ENCODE results near the gene CUX1.

Gene CUX1

DNA sequence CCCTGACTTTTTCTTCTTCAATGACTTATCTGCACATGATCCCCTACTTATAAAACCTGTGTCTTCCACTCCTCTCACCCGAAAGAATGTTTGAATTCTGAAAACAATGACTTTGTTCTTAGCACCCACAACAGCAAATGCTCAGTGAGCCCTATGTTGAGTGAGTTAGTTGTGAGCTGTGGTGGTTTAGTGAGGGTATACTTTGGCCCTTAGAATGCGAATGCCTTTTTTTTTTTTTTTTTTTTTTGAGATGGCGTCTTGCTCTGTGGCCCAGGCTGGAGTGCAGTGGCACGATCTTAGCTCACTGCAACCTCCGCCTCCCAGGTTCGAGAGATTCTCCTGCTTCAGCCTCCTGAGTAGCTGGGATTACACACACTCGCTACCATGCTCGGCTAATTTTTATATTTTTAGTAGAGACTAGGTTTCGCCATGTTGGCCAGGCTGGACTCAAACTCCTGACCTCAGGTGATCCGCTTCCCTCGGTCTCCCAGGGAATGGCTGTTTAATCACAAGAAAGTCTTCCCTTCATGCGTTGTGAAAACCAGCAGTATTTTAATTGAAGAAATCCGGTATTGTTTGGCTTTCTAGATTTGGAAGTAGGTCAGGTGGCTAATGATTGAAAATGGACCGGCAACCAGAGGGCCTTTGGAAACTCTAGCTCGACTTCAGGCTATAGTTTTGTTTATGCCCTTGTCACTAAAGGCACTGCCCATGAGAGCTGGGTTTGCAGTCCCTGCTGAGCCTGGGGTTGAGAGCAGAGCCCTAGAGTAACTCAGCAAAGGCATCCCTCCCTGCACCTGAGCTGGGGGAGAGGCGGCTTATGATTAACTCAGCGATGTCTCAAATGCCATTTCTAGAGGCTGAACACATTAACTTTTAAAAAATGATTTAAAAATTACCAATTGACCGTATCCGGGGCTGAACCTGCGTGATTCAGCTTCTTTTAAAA, 41.3 kb downstream of the CUX1 start:
- TF ChIP-seq PAX5 (IDR thresholded peaks at IDR 0.05; ENCODE audit: insufficient read depth, low read length, severe bottlenecking) (no peak), POU2F2 (IDR thresholded peaks at IDR 0.05; ENCODE audit: low read depth, low read length) (no peak), POLR2AphosphoS5 (IDR thresholded peaks at IDR 0.05; ENCODE audit: low read depth, low read length) (no peak), SPI1 (IDR thresholded peaks at IDR 0.05; ENCODE audit: low read depth, low read length) (no peak), TAF1 (IDR thresholded peaks at IDR 0.05; ENCODE audit: low read depth, low read length) (no peak), POLR2A (IDR thresholded peaks at IDR 0.05; ENCODE audit: low read depth, low read length) (no peak)
- DNase-seq (ENCODE audit: insufficient read length, low spot score) (no peak), FAIRE-seq (no peak)

DNA sequence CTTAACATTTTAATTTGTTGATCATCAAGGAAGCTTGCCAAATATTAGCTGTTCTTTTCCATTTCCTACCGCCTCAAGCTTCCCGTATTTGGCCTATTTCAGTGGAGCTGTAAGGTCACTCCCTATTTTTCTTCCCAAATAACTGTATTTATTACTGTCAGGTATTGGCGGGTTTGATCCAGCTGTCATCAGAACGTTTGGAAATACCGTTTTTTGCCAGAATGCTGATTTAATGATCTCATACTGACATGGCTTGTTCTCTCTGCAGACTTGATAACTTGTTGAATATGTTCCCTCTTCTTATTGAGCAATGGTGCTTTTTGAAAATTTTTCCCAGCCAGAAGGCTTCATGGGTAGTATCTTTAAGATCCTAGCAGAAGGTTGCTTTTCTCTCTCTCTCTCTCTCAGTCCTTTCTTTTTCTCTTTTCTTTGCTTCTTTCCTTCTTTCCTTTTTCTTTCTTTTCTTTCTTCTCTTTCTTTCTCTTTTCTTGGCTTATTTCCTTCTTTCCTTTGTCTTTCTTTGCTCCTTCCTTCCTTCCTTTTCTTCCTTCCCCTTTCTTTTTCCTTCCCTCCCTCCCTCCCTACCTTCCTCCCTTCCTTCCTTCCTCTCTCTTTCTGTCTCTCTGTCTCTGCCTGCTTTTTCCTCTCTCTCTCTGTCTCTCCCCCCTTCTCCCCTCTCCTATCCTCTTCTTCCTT, 42.1 kb downstream of the CUX1 start:
- DNase-seq (ENCODE audit: insufficient read length, low spot score) = no peak
- FAIRE-seq = no peak
- TF ChIP-seq TAF1 (IDR thresholded peaks at IDR 0.05; ENCODE audit: low read depth, low read length) = no peak
- no peak for TF ChIP-seq POU2F2 (IDR thresholded peaks at IDR 0.05; ENCODE audit: low read depth, low read length)
- TF ChIP-seq SPI1 (IDR thresholded peaks at IDR 0.05; ENCODE audit: low read depth, low read length) = no peak
- TF ChIP-seq POLR2A (IDR thresholded peaks at IDR 0.05; ENCODE audit: low read depth, low read length) = no peak
- TF ChIP-seq PAX5 (IDR thresholded peaks at IDR 0.05; ENCODE audit: insufficient read depth, low read length, severe bottlenecking) = no peak
- no peak for TF ChIP-seq POLR2AphosphoS5 (IDR thresholded peaks at IDR 0.05; ENCODE audit: low read depth, low read length)

DNA sequence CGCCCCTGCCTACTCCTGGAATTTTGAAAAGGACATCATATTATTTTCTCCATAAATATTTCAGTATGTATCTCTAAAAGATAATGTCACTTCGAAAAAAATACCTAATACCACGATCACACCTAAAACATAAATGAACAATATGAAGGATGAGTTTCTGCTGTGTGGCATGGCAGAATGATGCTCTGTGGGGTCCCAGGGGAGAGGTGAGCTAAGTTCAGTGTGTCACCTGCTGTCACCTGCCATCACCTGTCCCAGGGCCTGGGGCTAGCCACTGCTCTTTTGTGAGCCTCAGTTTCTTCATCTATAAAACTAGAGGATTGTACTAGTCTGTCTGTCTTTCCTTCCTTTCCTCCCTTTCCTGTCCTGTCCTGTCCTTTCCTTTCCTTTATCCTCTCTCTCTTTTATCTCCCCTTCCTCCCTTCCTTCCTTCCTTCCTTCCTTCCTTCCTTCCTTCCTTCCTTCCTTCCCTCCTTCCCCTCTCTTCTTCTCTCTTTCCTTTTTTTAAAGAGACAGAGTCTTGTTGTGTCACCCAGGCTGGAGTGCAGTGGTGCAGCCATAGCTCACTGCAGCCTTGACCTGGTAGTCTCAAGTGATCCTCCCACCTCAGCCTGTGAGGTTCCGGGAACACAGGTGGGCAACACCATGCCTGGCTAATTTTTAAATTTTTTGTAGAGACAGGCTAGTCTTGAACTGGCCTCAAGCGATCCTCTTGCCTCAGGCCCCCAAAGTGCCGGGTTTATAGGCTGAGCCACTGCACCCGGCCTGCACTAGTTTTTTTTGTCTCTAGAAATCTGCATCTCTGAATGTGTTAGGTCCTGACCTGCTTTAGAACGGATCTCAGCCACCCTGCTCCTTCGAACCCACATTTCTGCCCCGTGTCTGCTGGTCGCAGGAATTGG, 43.1 kb downstream of the CUX1 start:
- FAIRE-seq = peak; percentile 48

DNA sequence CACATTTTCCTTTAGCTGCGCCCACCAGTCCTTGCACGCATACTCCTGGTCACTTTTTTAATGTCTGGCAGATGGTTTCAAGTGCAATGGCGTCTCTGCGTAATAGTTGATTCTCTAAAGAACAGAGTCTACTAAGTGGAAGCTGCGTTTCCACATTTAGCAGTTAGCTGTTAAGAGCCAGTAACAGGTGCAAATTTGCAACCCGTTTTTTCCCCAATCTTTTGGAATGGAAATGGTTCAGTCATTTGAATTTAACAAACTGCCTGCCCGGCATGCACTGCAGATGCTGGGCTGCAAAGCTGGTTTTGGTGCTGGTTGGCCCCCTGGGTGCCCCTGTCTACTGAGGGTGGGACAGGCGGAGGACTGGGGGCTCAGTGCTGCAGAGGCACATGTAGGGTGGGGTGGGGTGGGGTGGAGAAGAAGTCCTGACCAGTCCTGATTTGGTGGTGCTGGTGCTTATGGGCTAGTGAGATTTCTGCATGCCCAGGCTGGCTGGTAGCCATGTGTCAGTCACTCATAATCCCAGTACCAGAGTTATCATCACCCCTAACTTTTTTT, 43.9 kb downstream of the CUX1 start:
- no peak for DNase-seq (ENCODE audit: insufficient read length, low spot score)
- TF ChIP-seq TAF1 (IDR thresholded peaks at IDR 0.05; ENCODE audit: low read depth, low read length) (no peak), POLR2AphosphoS5 (IDR thresholded peaks at IDR 0.05; ENCODE audit: low read depth, low read length) (no peak), PAX5 (IDR thresholded peaks at IDR 0.05; ENCODE audit: insufficient read depth, low read length, severe bottlenecking) (no peak), POLR2A (IDR thresholded peaks at IDR 0.05; ENCODE audit: low read depth, low read length) (no peak)
- FAIRE-seq = peak; percentile 47

More for the DNA sequence above, 43.1 kb downstream of the CUX1 start:
- no peak for DNase-seq (ENCODE audit: insufficient read length, low spot score)
- TF ChIP-seq POU2F2 (IDR thresholded peaks at IDR 0.05; ENCODE audit: low read depth, low read length) (no peak), TAF1 (IDR thresholded peaks at IDR 0.05; ENCODE audit: low read depth, low read length) (no peak), POLR2AphosphoS5 (IDR thresholded peaks at IDR 0.05; ENCODE audit: low read depth, low read length) (no peak), POLR2A (IDR thresholded peaks at IDR 0.05; ENCODE audit: low read depth, low read length) (no peak)

DNA sequence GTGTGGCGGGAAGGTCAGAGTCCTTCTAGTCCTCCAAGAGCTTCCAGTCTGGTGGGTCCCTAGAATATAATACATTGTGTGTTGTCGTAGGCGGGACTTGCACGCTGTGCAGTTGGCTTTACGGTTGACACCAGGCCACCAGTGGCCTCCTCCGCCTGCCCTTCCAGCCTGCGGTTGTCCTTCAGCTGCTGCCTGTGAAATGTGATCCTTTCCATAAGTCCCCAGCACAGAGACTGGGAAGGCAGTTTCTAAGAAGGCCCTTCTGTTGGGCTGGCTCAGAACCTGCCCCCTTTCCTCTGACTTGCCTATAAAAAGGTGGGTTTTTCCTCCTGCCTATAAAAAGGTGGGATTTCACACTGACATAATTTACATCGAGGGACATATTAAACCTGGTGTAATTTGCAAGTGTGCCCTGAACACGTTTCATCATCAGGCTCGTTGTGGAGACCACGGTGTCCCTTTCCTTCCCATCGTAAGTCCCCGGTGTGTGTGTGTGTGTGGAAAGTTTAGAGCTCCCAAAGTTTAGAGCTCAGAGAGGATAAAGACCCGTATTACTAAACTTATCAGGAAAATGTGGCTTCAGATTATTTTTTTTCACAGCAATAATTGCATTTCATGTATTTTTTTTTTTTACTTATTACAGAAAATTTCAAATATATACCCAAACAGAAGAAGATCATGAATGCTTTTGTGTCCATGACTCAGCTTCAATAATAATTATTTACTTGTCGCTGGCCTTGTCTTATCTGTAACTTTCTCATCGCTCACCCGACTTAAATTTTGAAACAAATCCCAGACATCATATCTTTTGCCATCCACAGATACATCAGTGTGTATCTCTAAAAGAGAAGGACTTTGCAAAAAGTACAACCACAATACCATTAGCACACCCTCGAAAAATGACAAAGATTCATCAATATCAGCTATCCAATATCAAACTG, 45.1 kb downstream of the CUX1 start:
- TF ChIP-seq POU2F2 (IDR thresholded peaks at IDR 0.05; ENCODE audit: low read depth, low read length) (no peak), PAX5 (IDR thresholded peaks at IDR 0.05; ENCODE audit: insufficient read depth, low read length, severe bottlenecking) (no peak), POLR2A (IDR thresholded peaks at IDR 0.05; ENCODE audit: low read depth, low read length) (no peak), SPI1 (IDR thresholded peaks at IDR 0.05; ENCODE audit: low read depth, low read length) (no peak), POLR2AphosphoS5 (IDR thresholded peaks at IDR 0.05; ENCODE audit: low read depth, low read length) (no peak), TAF1 (IDR thresholded peaks at IDR 0.05; ENCODE audit: low read depth, low read length) (no peak)
- peak; percentile 28 for FAIRE-seq
- DNase-seq (ENCODE audit: insufficient read length, low spot score) = no peak

DNA sequence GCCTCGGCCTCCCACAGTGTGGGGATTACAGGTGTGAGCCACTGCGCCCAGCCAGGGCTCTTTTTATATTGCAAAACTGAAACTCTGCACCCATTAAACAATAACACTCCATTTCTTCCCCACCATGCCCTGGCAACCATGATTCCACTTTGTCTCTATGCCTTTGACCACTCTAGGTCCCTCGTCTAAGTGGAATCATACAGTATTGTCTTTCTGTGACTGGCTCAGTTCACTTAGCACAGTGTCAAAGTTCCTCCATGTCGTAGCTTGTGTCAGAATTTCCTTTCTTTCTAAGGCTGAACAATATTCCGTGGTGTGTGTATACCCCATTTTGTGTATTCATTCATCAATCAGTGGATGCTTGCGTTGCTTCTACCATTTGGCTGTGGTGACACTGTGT, 46.2 kb downstream of the CUX1 start:
- DNase-seq (ENCODE audit: insufficient read length, low spot score) (no peak), FAIRE-seq (no peak)
- TF ChIP-seq POLR2AphosphoS5 (IDR thresholded peaks at IDR 0.05; ENCODE audit: low read depth, low read length) (no peak), PAX5 (IDR thresholded peaks at IDR 0.05; ENCODE audit: insufficient read depth, low read length, severe bottlenecking) (no peak), POU2F2 (IDR thresholded peaks at IDR 0.05; ENCODE audit: low read depth, low read length) (no peak), TAF1 (IDR thresholded peaks at IDR 0.05; ENCODE audit: low read depth, low read length) (no peak), SPI1 (IDR thresholded peaks at IDR 0.05; ENCODE audit: low read depth, low read length) (no peak), POLR2A (IDR thresholded peaks at IDR 0.05; ENCODE audit: low read depth, low read length) (no peak)

DNA sequence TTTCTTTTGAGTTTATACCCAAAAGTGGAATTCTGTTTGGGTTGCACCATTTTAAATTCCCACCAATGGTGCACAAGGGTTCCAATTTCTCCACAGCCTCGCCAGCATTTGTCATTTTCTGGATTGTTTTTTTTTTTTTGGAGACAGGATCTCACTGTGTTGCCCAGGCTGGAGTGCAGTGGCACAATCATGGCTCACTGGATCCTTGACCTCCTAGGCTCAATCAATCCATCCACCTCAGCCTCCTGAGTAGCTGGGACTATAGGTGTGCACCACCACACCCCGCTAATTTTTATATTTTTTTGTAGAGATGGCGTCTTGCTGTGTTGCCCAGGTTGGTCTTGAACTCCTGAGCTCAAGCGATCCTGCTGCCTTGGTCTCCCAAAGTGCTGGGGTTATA, 46.6 kb downstream of the CUX1 start:
- DNase-seq (ENCODE audit: insufficient read length, low spot score) (no peak), FAIRE-seq (no peak)
- no peak for TF ChIP-seq TAF1 (IDR thresholded peaks at IDR 0.05; ENCODE audit: low read depth, low read length)

DNA sequence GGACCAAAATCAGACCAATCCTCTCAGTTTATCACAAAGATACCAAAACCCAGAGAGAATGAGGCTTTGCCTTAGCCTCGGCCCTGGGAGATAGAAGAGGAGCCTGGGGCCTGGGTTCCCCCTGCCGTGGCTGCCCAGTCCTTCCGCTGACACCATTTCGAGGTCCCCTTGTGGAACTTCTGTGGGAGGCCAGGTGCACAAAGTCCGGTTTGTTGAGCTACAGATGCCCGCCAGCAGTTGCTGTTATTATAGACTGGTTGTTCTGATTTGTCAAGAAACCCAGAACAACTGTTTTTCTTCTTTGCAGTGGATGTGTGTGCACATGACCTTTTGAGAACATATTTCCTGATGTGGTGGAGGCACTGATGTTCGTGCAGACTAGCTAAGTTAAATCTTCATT, 47.6 kb downstream of the CUX1 start:
- TF ChIP-seq POLR2AphosphoS5 (IDR thresholded peaks at IDR 0.05; ENCODE audit: low read depth, low read length) = no peak
- no peak for TF ChIP-seq POU2F2 (IDR thresholded peaks at IDR 0.05; ENCODE audit: low read depth, low read length)
- TF ChIP-seq TAF1 (IDR thresholded peaks at IDR 0.05; ENCODE audit: low read depth, low read length) = no peak
- no peak for TF ChIP-seq POLR2A (IDR thresholded peaks at IDR 0.05; ENCODE audit: low read depth, low read length)
- FAIRE-seq (peak; percentile 63), DNase-seq (ENCODE audit: insufficient read length, low spot score) (no peak)

All from GM12891 (cell line).